Amygdala (tissue), 56 donors: Measurements from ENCODE around the gene MMP24OS.

Experiments used
- DNase-seq, 56 donors: peaks; one replicate each; lab custom pipeline; 2025; lab: John Stamatoyannopoulos, UW

The MMP24OS gene

DNA sequence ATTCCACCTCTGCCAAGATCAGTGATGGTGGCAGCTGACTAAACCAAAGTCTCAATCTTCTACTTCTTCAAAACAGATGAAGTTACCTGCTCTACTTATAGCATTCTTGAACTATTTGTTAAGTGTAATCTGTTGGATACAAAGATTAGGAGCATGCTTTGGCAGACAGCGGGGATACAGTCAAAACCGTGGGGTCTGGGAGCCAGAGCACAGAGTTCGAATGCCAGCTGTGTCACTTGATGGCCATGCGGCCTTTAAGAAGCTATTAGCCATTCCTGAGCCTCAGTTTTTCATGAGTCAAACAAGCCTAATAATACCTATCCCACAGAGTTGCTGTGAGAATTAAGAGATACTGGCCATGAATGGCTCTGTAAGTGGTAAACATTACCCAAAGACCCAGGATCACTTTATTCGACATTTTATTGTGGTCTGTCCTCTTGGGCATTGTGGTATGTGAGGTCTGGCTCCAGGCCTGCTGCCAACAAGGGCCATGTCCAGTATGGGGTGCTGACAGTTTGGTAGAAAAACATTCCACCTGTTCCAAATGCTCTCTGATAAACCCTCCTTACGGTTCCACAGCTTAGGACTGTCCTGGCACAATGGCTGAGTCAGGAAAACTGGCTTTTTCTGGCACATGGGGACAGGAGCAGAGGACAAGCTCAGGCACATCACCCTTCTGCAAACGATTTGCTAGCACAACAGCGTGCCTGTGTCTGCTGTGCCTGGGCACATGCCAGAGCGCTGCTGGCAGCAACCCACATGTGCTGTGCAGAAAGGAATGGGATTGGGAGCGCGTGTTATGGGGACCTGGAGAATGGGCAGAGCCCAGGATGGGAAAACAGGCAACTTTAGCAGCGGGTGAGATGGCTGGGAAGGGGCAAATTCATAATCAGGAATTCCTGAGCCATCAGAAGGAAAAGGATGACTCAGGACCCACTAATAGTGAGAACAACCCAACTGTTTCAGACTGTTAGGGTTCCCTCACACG lies 30.0 kb upstream of the MMP24OS start:
- peak in 49 of 56 donors; percentile 7 to 80 (median 49) for DNase-seq

GRCh38 chr20:35306931-35307517 lies 29.1 kb upstream of the MMP24OS start:
- DNase-seq = peak in 26 of 56 donors; percentile 4 to 47 (median 27)

GRCh38 chr20:35305682-35306556 lies 28.0 kb upstream of the MMP24OS start:
- DNase-seq = peak in 9 of 56 donors; percentile 1 to 41 (median 19)

DNA sequence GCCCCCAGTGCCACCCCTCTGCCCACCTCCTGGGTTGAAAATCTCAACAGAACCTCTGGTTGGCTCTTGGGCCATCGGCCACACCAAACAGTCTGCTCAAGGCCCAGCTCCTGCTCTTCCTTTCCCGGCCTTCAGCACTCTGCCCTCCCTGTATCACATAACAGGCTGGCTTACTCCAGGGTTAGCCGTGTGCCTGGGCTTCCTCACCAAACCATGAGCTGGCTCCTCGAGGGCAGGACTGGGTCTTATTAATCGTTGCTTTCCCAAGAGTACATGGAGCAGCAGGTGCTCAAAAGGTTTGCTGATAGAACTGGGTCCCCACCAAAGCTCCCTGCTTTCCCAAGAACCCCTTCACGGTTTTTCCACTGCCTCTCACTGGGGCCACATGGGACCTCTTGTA lies 27.0 kb upstream of the MMP24OS start:
- DNase-seq = no peak

DNA sequence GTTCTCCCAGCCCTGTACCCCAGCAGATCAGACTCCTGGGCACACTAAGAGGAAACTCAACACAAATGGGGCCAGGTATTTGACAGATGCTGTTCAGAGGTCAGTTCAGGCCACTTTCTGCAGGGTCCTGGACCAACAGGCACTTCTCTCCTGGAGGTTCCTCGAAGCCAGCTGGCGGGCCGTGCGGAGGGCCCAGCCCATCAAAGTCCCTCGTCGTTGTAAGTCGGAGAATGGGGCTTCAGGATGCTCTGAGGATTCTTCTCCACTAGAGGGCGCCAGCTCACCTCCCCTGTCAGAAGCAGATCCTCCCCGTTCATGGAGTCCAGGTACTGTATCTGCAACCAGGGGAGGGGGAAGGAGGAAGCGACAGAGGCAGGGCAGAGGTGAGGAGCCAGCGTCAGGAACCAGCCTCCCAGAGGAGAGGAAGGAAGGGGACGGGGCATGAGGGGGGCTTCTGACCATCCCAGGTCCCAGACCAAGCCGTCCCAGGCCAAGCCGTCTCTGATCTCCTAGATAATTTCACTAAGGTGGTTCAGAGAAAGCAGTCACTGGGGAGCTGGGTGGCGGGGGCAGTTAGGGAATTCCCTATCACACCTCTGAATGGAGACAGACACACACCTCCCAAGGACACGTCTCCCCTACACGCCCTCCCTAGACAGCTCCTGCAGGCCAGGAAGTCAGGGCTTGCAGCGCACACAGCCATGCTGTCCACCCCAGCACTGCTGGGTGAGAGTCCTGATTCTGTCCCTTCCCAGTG lies 26.0 kb upstream of the MMP24OS start:
- DNase-seq = peak in 47 of 56 donors; percentile 7 to 85 (median 40)

- no peak for DNase-seq
Observed at GRCh38 chr20:35303382-35303734, 25.4 kb upstream of the MMP24OS start.

DNA sequence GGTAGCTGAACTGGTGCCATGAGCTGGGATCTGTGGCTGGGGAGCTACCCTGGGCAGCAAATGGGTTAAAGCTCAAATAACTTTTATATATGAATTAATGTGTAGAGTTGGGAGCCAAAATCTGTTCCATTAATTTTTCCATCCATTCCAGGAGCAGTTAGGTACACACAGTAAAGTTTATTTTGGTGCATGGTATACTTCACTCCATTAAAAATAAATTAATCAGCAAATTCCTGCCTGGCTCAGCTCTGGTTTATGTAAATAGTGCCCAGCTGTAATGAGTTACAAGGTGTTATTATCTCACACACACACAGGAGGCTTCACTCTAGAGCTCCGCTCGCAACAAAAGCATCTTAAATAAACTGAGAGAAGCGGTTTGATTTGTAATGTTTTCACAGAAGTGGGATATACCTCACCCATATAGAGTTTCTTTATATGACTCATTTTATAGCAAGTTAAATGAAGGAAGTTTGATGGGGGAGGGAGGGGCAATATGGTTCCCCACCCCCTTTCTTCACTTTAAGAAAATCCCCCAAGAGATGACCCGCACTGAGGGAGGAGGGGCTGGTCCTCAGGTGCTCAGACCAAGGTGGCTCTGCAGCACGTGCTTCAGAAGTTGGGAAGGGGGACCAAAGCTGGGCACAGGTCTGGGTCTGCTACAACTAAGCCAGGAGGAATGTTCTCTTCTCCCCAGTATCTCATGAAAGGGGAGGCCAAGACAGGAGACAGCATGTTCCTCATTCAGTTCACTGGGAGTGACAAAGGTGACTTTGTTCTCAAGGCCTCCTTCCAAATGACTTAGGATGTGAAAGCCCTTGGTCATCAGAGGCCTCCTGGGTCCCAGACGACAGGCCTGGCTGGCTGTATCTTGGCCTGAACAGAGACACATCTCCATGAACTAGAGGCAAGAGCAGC lies 24.8 kb upstream of the MMP24OS start:
- DNase-seq = no peak

- no peak for DNase-seq
Observed at GRCh38 chr20:35301426-35301825, 23.5 kb upstream of the MMP24OS start.

- DNase-seq = no peak
Observed at GRCh38 chr20:35300469-35301262, 22.7 kb upstream of the MMP24OS start.

DNA sequence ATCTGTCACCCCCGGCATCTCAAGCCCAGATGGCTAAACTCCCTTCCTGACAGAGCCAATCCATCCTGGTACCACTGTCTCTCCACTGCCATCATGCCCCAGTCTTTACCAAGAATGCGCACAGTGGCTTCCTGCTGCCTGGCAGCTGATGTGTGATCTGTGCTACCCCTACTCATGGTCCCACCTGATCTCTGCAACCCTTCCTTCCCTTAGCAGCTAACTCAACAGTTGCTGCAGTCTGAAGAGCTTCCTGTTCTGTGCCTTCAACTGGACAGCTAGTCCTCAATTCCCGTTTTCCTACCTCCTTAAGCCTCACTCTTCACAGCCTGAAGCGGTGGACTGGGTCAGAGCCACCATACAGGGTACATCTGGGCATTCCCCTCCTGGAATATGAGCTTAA lies 21.9 kb upstream of the MMP24OS start:
- DNase-seq = no peak

- no peak for DNase-seq
Observed at GRCh38 chr20:35298264-35298663, 20.3 kb upstream of the MMP24OS start.

DNA sequence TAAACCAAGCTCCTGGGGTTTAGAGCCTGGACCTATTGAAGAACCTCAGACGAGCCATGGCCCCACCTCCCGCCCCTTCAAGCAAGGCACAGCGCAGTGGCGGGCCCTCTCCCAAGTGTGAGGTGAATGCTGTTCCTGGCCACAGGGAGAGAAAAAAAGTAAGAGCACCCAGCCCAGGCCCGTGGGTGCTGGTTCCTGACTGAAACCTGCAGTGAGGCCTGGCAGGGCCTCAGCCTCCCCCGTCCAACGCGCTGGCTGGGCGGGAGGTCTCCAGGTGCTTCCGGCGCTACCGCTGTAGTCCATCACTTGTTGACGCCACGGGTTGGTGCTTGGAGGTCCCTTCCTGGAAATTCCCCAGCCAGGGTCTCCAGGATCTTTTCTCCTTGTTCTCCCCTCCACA lies 19.8 kb upstream of the MMP24OS start:
- no peak for DNase-seq

DNA sequence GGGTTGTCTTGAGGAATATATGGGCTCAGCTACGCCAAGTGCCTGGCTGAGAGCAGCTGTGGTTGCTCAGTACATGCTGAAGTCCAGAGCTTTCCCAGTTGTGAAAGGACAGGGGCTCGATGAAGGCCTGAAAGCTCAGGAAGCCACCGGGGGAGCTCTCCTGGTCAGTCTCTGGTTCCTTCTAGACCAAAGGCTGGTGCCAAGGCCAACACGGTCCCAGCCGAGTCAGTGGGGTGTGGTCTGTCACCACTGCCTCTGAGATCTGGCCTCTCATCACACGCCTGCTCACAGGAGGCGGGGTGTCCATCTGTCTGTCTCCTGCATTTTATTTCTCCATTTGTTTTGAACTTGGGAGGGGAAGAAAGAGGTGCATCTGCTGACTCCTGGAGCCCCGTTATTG lies 19.2 kb upstream of the MMP24OS start:
- no peak for DNase-seq

DNA sequence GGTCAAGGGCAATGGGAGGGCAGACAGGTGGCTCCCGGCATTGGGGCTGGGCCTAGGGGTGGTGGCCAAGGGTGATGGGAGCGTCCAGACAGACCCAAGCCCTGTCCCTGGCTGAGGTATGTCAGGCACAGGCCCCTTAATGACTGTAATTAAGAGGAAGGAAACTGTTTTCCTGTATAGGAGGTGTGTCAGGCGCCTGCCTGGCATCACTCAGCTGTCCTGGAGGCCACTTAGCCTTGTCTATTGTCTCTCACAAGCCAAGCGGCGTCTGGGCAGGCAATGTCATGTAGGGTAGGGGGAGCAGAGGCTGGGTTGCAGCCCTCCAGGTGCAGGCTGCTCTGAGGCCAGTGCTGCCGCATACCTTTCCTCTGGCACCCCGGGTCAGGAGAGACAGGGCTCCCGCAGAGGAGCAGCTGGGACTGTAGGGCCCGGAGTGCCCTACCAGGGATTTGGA lies 18.2 kb upstream of the MMP24OS start:
- no peak for DNase-seq

- no peak for DNase-seq
Observed at GRCh38 chr20:35295674-35296073, 17.8 kb upstream of the MMP24OS start.

- no peak for DNase-seq
Observed at GRCh38 chr20:35295058-35295457, 17.1 kb upstream of the MMP24OS start.

DNA sequence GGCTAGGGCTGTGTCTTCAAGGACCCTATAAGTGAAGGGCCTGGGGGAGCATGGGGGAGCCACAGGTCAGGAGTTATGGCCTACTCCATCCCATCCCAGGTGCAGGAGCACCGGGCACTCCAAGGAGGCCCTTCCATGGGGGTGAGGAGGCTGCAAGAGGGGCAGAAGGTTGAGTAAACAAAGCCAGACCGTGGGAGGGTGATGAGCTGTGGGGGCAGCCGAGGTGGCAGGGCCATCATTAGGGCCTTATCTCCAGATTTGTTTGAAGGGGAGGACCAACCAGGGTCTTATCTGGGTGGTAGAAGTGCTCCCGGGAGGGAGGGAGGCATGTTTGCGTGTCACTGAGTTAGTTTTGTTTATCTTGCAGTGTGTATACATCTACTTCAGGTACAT lies 16.4 kb upstream of the MMP24OS start:
- no peak for DNase-seq
